DMS53 treated with DMSO at 0.1 percent for 48 hours (cell line): ENCODE results near the gene LDLRAP1.
"Not testable (repeated sequence)": the region's sequence is repeated elsewhere in the genome, so short reads cannot be mapped to it uniquely, and the experiment has no call there.

ENCODE experiments used
- DNase-seq: peaks from one replicate; lab custom pipeline; 2025; ENCODE audit not compliant: unreplicated experiment; lab: John Stamatoyannopoulos, UW

The LDLRAP1 gene

GRCh38 chr1:25543425-25544242 is at the start of gene LDLRAP1:
Gene LDLRAP1, plus strand, starts transcription at chr1:25543606. Its CDS starts 93 bp downstream, at chr1:25543699.
- DNase-seq = peak; percentile 28

- no peak for DNase-seq
Observed at GRCh38 chr1:25494952-25495351, 48.5 kb upstream of the LDLRAP1 start.

DNA sequence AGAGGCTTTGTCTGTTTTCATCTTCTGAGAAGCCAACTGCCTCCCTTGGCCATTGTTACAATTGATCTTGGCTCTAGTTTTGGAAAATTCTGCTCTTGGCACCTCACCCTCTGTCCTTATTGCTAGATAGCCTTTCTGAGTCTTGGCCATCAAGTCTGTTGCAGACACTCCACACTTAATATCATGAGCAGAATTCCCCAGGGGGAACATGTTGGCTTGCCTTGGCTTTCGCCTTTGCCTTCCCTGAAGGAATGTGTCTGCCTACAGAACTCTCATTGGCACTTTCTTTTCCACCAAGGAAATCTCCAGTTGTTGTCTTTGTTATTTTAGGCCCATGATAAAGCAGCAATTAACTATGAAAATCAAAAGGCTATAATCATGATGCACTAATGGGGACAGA is 42.7 kb upstream of the LDLRAP1 start:
- no peak for DNase-seq

DNA sequence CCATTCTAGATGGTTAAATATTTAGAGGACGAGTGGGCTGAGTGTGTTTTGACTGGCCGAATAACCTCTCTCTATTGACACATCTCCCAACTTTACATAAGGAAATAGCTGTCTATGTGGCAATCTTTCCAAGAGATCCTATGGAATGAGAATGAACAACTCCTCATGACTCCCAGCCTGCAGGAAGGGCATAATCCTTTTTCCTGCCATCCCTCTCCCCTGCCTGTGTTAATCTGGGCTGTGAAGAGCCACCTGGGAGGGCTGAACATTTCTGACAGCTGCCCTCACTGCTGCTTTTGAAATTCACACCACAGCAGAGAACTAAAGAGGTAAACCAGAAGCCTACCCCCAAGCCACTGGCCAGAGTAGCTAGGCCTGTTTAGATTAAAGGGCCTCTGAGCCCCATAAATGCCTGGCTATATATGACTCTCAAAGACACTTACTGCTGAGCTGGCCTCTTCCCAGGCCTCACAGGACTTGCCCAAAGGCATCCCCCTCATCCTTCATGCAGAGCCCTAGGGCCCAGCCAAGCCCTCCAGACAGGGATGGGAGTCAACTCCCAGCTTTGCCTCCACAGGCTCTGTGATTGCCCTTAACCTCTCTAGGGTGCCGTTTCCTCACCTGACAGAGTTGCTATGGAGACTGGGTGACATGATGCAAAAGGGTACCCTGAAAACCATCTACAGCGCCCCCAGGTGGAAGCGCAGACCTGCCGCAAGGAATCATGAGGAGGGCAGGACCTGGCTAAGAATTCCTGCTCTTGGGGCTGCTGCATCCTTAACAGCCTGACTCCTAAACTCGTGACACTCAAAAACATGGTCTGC is 42.0 kb upstream of the LDLRAP1 start:
- DNase-seq = no peak

DNA sequence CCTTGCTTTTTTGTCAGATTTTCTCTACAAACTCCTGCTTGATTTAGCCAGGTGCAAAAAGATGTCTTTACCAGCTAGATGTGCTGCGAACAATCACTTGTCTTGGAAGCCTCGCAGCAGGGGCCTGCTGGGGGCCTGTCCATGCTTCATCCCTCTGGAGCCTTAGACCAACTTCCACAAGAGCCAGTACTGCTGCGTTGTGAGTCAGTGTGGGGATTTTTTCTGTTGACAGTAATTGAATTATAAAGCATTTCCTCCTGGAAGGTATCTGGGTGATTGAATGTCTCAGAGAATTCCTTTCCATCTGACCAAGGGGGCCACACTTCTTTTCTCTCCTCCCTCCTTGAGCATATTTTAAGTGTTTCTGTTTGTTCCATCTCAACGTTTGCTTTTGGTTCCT is 40.4 kb upstream of the LDLRAP1 start:
- no peak for DNase-seq

DNA sequence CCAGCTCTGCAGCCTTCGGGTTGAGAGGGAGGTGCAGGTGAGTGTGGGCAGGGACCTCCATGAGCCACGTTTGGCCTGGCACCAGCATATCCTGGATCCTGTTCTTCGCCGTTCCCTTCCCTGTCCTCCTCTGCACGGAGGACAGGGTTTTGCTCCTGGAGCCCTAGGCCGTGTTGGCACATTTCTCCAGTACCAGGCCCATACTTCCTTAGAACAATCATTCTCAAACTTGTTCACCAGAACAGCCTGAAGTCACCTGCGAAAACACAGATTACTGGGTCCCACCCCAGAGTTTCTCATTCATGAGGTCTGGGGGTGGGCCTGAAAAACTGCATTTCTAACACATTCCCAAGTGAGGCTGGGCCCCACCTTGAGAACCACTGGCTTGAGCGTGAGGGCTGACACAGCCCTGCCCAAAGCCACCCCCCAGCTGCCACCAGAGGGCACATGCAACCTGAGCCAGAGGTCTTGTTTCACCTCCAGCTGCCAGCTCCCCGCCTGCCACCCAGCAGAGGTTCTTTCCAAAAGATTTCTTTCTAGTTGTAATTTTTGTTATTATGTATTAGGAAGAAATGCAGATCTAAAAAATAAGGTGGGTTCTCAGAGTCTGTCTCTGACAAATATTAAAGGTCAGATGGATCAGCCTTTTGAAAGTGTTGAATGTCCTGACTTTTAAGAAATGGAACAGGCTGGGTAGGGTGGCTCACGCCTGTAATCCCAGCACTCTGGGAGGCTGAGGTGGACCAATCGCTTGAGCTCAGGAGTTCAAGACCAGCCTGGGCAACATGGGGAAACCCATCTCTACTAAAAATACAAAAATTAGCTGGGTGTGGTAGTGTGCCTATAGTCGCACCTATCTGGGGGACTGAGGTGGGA is 39.6 kb upstream of the LDLRAP1 start:
- DNase-seq = peak; percentile 25

DNA sequence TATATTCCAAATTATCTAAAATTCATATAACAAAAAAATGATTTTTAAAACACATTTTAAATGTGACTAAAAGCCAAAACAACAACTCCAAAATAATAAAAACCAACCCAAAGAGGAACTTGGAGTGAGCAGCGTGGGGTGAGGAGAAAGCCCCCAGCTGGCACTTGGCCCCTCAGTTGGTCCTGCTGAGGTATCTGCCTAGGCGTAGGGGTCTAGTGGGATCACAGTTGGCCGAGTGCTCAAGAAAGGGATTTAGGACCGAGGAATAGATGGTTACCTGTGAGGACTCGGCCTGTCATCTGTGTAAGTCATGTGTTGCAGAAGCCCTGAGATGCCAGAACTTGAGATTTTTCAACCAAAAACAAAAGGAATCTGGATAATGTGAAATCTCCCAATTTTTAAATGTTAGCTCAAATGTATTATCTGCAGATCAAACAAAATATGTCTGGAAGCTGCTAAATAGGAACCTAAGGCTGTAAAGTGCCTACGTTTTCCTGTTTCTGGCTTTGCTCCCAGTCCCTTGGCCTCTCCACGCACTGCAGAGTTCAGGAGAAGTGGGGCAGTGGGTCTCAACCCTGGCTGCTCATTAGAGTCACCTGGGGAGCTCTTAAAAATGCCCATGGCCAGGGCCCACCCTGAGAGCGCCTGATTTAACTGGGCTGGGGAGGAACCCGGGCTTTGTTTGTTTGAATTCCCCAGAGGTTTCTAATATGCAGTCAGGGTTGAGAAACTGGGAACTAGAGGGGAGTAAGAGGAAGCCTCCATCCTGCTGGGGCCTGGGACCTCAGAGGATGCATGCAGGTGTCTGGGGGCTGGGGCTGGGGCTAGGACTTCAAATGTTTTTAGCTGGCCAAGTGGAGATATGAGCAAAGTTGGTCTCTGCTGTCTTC is 38.5 kb upstream of the LDLRAP1 start:
- DNase-seq = no peak

DNA sequence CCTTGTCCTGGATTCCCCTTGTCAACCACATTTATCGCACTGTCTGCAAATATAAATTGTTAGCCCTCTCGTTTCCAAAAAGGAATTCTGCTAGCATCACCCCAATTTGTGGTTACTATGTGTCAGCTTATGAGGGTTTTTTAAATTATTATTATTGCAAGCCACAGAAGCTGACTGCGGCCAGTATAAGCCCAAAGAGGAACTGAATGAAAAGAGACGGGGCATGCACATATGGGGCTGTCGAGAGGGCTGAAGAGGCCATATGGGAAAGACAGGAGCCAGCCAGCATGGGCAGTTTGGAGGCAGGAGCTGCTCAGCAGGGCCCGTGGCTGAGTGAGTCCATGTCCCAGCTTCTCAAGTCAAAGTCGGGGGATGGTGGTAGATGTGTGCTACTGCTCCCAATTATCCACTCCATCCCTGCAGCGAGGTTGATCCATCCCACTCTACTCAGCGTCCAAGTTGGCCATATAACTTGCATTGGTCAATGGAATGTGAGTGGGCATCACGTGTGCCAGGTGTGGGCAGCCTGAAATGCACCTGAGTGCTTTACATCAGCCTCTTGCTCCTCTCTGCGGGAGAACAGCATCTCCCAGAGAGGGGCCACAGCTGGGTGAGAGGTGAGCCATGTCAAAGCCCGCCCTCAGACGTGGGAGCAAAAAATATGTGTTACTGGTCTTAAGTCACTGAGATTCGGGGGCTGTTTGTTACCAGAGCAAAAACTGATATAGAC is 37.6 kb upstream of the LDLRAP1 start:
- DNase-seq = no peak

GRCh38 chr1:25506566-25507463 is 36.6 kb upstream of the LDLRAP1 start:
- not testable (repeated sequence) for DNase-seq

DNA sequence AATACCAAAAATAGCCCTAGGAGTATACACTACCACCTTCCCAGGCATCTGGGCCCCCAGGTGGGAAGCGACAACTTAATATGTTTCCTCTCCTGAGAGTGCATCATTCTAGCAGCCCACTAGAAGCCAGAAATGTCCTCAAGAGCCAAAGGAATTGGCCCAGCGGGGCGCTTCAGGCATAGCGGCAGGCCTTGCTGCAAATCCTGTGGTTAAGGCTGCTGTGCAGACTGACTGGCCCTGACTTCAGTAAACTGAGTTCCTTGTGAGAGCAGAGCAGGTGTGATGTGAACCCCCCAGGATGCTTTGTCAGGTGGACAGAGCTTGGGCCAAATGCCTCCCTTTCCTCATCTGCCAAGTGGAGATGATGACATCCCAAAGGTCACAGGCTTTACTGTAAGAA is 29.7 kb upstream of the LDLRAP1 start:
- no peak for DNase-seq

DNA sequence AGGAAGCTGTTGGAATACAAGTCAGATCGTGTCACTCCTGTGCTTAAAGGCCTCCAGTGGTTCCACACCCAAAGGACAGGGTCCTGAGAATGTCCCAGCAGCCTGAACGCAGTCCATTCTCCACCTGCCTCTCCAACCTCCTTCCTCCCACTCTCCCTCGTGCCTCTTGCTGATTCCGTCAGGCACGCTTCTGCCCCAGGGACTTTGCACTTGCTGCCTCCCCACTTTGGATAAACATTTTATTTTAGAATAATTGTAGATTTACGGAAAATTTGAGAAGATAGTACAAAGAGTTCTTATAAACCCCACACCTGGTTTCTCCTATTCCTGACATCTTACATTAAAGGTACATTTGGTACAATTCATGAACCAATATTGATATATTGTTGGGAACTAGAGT is 28.4 kb upstream of the LDLRAP1 start:
- DNase-seq = no peak

GRCh38 chr1:25516686-25517085 is 26.7 kb upstream of the LDLRAP1 start:
- no peak for DNase-seq

GRCh38 chr1:25517476-25518394 is 25.7 kb upstream of the LDLRAP1 start:
- DNase-seq = no peak

- no peak for DNase-seq
Observed at GRCh38 chr1:25519624-25520023, 23.8 kb upstream of the LDLRAP1 start.

GRCh38 chr1:25520446-25521061 is 22.9 kb upstream of the LDLRAP1 start:
- peak; percentile 26 for DNase-seq

DNA sequence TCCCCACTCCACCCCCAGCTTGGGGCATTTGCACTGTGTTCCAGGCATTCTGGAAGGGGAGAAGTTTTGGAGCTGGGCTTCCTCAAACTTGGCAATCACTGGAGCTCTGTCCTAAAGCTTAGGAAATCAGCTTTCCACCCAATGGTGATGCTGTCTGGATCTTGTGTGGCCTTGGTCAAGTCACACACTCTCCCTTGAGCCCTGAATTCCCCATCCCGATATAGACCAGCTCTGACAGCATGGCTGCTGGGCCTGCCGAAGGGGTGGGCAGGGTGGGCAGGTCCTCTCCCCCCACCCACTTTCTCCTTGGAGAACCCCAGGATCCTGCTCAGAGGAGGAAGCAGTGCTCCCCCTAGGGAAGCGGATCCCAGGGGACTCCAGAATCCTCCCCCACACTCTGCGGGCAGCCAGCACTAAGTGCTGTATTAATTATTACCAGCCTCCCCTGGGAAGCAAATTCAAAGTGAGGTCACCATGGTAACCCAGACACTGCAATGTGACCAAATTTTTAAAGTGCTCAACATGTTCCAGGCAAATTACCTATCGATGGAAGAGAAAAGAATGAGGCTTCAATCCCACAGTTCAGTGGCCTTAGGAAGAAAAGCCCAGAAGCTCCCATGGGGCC is 21.3 kb upstream of the LDLRAP1 start:
- no peak for DNase-seq

- DNase-seq = peak; percentile 21
Observed at GRCh38 chr1:25523542-25523941, 19.9 kb upstream of the LDLRAP1 start.
